ENCODE results near the gene GTF2H4. TPM values are rescaled to one million over a fixed set of nuclear protein-coding genes. Genes with fewer than 3 reads are reported as not detected.

Gene GTF2H4
- total RNA-seq, 1 donor from 2014 or later, result 67.2 TPM

DNA sequence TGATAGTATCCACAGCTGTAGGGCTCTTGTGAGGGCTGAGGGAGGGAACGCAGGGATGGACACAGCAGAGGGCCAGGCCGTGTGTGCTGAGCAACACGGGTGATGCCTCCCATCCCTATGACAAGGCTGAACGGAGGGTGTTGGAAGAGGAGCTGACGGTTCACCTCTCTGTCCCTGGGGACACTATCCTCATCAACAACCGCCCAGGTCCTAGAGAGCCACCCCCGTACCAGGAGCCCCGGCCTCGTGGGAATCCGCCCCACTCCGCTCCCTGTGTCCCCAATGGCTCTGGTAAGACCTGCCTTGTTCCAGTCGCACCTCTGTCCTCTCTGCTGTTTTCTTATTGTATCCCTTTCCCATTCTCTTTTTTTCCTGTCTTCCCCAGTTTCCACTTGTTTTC, 13.6 kb upstream of the GTF2H4 start:
- no peak for DNase-seq
- Mint-ChIP-seq H3K4me3 (ENCODE audit: unreplicated experiment) (no peak overlapping the region), H3K27me3 (ENCODE audit: unreplicated experiment) (peaks cover 14% of the 10 kb centered on the region), H3K27ac (ENCODE audit: unreplicated experiment) (no peak overlapping the region), H3K4me1 (ENCODE audit: low read depth, unreplicated experiment) (peaks cover 11% of the 10 kb centered on the region), H3K36me3 (ENCODE audit: unreplicated experiment) (peaks cover 12% of the 10 kb centered on the region), H3K9me3 (ENCODE audit: unreplicated experiment) (peaks cover 8% of the 10 kb centered on the region)
- TF ChIP-seq, protein P1, sequence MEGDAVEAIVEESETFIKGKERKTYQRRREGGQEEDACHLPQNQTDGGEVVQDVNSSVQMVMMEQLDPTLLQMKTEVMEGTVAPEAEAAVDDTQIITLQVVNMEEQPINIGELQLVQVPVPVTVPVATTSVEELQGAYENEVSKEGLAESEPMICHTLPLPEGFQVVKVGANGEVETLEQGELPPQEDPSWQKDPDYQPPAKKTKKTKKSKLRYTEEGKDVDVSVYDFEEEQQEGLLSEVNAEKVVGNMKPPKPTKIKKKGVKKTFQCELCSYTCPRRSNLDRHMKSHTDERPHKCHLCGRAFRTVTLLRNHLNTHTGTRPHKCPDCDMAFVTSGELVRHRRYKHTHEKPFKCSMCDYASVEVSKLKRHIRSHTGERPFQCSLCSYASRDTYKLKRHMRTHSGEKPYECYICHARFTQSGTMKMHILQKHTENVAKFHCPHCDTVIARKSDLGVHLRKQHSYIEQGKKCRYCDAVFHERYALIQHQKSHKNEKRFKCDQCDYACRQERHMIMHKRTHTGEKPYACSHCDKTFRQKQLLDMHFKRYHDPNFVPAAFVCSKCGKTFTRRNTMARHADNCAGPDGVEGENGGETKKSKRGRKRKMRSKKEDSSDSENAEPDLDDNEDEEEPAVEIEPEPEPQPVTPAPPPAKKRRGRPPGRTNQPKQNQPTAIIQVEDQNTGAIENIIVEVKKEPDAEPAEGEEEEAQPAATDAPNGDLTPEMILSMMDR (IDR thresholded peaks at IDR 0.05; ENCODE audit: partially characterized antibody, unreplicated experiment), result no peak

DNA sequence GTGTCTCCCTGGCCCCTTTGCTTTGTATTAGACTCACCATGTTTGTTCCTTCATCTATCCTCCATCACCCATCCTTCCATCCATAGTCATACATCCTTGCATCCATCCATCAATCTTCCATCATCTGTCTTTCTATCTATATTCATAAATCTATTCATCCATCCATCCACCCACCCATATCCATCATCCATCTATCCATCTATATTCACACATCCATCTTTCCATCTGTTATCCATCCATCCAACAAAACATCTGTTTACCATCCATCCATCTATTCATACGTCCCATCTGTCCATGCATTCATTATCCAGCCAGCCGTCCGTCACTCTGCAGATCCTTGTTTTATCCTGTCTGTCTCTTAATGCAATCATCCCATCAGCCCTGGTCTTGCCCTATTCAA, 13.1 kb upstream of the GTF2H4 start:
- DNase-seq, result no peak
- H3K4me1 Mint-ChIP-seq (ENCODE audit: low read depth, unreplicated experiment), result peaks cover 8% of the 10 kb centered on the region
- peaks cover 8% of the 10 kb centered on the region for H3K9me3 Mint-ChIP-seq (ENCODE audit: unreplicated experiment)
- TF ChIP-seq, protein P1 (IDR thresholded peaks at IDR 0.05; ENCODE audit: partially characterized antibody, unreplicated experiment), result no peak
- H3K27ac Mint-ChIP-seq (ENCODE audit: unreplicated experiment), result peak overlapping the region; percentile 6
- peaks cover 12% of the 10 kb centered on the region for H3K27me3 Mint-ChIP-seq (ENCODE audit: unreplicated experiment)
- H3K36me3 Mint-ChIP-seq (ENCODE audit: unreplicated experiment), result peaks cover 12% of the 10 kb centered on the region
- peak overlapping the region; percentile 7 for H3K4me3 Mint-ChIP-seq (ENCODE audit: unreplicated experiment)

DNA sequence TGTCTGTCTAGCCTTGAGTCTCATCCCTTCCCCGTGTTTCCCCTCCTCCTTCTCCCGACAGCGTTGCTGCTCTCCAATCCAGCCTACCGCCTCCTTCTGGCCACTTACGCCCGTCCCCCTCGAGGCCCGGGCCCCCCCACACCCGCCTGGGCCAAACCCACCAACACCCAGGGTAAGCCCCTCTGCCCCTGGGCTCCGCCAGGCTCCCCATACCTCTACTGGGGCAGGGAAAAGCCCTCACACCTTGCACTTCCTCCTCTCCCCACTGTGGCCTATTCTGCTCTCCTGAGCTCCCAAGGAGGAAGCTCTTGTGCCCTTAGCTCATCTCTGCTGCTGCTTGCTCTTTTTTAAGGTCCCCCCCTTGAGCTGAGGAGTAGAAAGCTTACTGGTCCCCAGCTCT, 12.7 kb upstream of the GTF2H4 start:
- H3K27ac Mint-ChIP-seq (ENCODE audit: unreplicated experiment), result peak overlapping the region; percentile 6
- TF ChIP-seq, protein P1 (IDR thresholded peaks at IDR 0.05; ENCODE audit: partially characterized antibody, unreplicated experiment), result no peak
- no peak for DNase-seq
- H3K4me1 Mint-ChIP-seq (ENCODE audit: low read depth, unreplicated experiment), result peaks cover 8% of the 10 kb centered on the region
- H3K36me3 Mint-ChIP-seq (ENCODE audit: unreplicated experiment), result peaks cover 12% of the 10 kb centered on the region
- H3K27me3 Mint-ChIP-seq (ENCODE audit: unreplicated experiment), result peaks cover 11% of the 10 kb centered on the region
- peaks cover 8% of the 10 kb centered on the region for H3K9me3 Mint-ChIP-seq (ENCODE audit: unreplicated experiment)
- H3K4me3 Mint-ChIP-seq (ENCODE audit: unreplicated experiment), result no peak overlapping the region

DNA sequence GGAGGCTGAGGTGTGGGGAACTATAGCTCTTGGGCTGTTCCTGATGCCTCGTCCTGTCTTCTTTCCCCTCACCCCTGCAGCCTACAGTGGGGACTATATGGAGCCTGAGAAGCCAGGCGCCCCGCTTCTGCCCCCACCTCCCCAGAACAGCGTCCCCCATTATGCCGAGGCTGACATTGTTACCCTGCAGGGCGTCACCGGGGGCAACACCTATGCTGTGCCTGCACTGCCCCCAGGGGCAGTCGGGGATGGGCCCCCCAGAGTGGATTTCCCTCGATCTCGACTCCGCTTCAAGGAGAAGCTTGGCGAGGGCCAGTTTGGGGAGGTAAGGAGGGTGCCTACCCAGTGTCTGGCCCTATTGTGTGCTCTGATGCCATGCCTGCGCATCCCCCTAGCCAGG, 11.5 kb upstream of the GTF2H4 start:
- TF ChIP-seq, protein P1 (IDR thresholded peaks at IDR 0.05; ENCODE audit: partially characterized antibody, unreplicated experiment), result no peak
- peaks cover 12% of the 10 kb centered on the region for H3K36me3 Mint-ChIP-seq (ENCODE audit: unreplicated experiment)

DNA sequence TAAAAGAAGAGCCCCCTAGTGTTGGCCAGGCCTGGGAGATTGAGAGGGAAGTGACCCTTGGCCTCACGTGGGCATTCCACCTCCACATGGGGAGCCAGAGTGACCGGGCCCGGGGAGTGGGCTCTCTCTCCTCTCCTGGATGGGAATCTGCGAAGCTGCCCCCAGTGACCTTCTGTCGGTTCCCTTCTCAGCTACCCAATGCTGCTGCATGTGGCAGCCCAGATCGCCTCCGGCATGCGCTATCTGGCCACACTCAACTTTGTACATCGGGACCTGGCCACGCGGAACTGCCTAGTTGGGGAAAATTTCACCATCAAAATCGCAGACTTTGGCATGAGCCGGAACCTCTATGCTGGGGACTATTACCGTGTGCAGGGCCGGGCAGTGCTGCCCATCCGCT, 10.1 kb upstream of the GTF2H4 start:
- peaks cover 8% of the 10 kb centered on the region for H3K4me1 Mint-ChIP-seq (ENCODE audit: low read depth, unreplicated experiment)
- peaks cover 6% of the 10 kb centered on the region for H3K36me3 Mint-ChIP-seq (ENCODE audit: unreplicated experiment)
- H3K4me3 Mint-ChIP-seq (ENCODE audit: unreplicated experiment), result no peak overlapping the region
- TF ChIP-seq, protein P1 (IDR thresholded peaks at IDR 0.05; ENCODE audit: partially characterized antibody, unreplicated experiment), result no peak
- H3K27me3 Mint-ChIP-seq (ENCODE audit: unreplicated experiment), result peaks cover 7% of the 10 kb centered on the region
- peaks cover 5% of the 10 kb centered on the region for H3K9me3 Mint-ChIP-seq (ENCODE audit: unreplicated experiment)
- no peak for DNase-seq
- H3K27ac Mint-ChIP-seq (ENCODE audit: unreplicated experiment), result no peak overlapping the region

More for the DNA sequence above, 11.5 kb upstream of the GTF2H4 start:
- Mint-ChIP-seq H3K9me3 (ENCODE audit: unreplicated experiment) (peaks cover 8% of the 10 kb centered on the region), H3K27ac (ENCODE audit: unreplicated experiment) (no peak overlapping the region), H3K4me1 (ENCODE audit: low read depth, unreplicated experiment) (peaks cover 8% of the 10 kb centered on the region), H3K27me3 (ENCODE audit: unreplicated experiment) (peaks cover 11% of the 10 kb centered on the region), H3K4me3 (ENCODE audit: unreplicated experiment) (no peak overlapping the region)
- no peak for DNase-seq

Measured in glutamatergic neuron (in vitro differentiated cells).